HepG2 (cell line): ENCODE measurements around the gene HSP90AB1. TPM values are rescaled to one million over a fixed set of nuclear protein-coding genes. Genes with fewer than 3 reads are reported as not detected.

ENCODE experiments used
- CBX5 ChIP-seq: sonication (generic); formaldehyde crosslinking; IDR thresholded peaks from 2 replicates; pipeline ENCODE4 v1.4.0; 2020; ENCODE audit warnings: missing genetic modification reagents, borderline replicate concordance
- CHD4 ChIP-seq: fragments of 200-600 bp; sonication (generic); IDR thresholded peaks from 2 replicates; pipeline ENCODE4 v1.7.0; 2017; ENCODE audit warnings: mild to moderate bottlenecking, low read length, borderline replicate concordance
- U2AF2 ChIP-seq: fragments of 200-400 bp; formaldehyde crosslinking; IDR thresholded peaks from 2 replicates; pipeline ENCODE4 v1.6.1; 2017; ENCODE audit warnings: low read depth, mild to moderate bottlenecking, low read length
- ZNF337 ChIP-seq: sonication (generic); formaldehyde crosslinking; IDR thresholded peaks from 2 replicates; pipeline ENCODE4 v1.5.1; 2020; ENCODE audit warnings: missing genetic modification reagents, low read depth, mild to moderate bottlenecking, borderline replicate concordance
- ZNF615 ChIP-seq: sonication (generic); formaldehyde crosslinking; IDR thresholded peaks from 2 replicates; pipeline ENCODE4 v1.5.0; 2020; ENCODE audit warnings: mild to moderate bottlenecking, missing genetic modification reagents, borderline replicate concordance
- polyA plus RNA-seq, 8 experiments: library from polyadenylated mRNA; depleted of rRNA in 3 of 8; stranded (reverse) in 7 of 8; unstranded in 1 of 8; fragments of >200 nt; fragmentation: Illumina TruSeq in 4 of 8; extraction: Trizol in 4 of 8; gene quantifications; 2 replicates each; pipeline versions ENCODE4 v1.2.1 to v1.2.3, GENCODE V29; 2011 to 2016; ENCODE audit warnings: low read depth in 4 of 8, missing spikeins in 1 of 8, mixed read lengths in 1 of 8; ENCODE audit not compliant: insufficient read depth in 1 of 8
- total RNA-seq, 5 experiments: library from RNA; depleted of rRNA; stranded (reverse); fragments of >200 nt; fragmentation: Illumina TruSeq; extraction: Trizol; gene quantifications; 2 replicates each; pipeline ENCODE4 v1.2.3, GENCODE V29; 2016; ENCODE audit warnings: low read depth in 1 of 5
- TF ChIP-seq, protein P1 (sequence below): sonication (generic); formaldehyde crosslinking; IDR thresholded peaks from one replicate; pipeline ENCODE4 v1.5.1; 2020; ENCODE audit warnings: mild to moderate bottlenecking, missing genetic modification reagents; ENCODE audit errors: not compliant biosample characterization
- TF ChIP-seq, protein P2 (sequence below): IDR thresholded peaks from 2 replicates; pipeline ENCODE4 v1.6.1; 2016; ENCODE audit warnings: missing biosample characterization, missing genetic modification reagents, low read depth
- TF ChIP-seq, protein P3 (sequence below): sonication (generic); formaldehyde crosslinking; IDR thresholded peaks from 2 replicates; pipeline ENCODE4 v1.4.0; 2020; ENCODE audit warnings: missing genetic modification reagents
- TF ChIP-seq, protein P4 (sequence below): sonication (generic); formaldehyde crosslinking; IDR thresholded peaks from 2 replicates; pipeline ENCODE4 v1.5.1; 2020; ENCODE audit warnings: mild to moderate bottlenecking, missing genetic modification reagents, moderate library complexity

Gene HSP90AB1
- total and polyA plus RNA-seq, 2 of the 13 experiments (the other 11 are each of a cell fraction or from before 2014, with no cell fraction given): 1,325 to 1,472 TPM

DNA sequence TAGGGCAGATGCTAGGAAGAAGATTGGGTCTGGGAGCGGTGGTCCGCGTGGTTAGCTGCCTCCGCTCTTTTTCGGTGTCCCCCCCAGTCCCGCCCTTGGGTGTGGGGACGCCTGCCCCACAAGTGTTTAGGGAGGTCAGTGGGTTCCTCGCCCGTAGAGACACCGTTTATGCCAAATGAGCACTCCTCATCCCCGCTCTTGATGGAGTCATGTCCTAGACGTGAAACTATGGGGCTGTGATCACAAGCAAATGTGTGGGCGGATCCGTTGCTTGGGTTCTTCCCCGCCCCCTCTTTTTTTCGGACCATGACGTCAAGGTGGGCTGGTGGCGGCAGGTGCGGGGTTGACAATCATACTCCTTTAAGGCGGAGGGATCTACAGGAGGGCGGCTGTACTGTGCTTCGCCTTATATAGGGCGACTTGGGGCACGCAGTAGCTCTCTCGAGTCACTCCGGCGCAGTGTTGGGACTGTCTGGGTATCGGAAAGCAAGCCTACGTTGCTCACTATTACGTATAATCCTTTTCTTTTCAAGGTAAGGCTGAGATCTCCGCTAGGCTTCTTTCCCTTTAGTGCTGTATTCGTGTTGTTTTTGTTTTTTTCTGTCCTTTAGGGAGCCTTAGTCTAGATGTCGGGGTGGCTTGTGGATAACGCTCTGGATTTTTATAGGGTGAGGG, at the start of gene HSP90AB1 (continued):
- TF ChIP-seq, protein P1, sequence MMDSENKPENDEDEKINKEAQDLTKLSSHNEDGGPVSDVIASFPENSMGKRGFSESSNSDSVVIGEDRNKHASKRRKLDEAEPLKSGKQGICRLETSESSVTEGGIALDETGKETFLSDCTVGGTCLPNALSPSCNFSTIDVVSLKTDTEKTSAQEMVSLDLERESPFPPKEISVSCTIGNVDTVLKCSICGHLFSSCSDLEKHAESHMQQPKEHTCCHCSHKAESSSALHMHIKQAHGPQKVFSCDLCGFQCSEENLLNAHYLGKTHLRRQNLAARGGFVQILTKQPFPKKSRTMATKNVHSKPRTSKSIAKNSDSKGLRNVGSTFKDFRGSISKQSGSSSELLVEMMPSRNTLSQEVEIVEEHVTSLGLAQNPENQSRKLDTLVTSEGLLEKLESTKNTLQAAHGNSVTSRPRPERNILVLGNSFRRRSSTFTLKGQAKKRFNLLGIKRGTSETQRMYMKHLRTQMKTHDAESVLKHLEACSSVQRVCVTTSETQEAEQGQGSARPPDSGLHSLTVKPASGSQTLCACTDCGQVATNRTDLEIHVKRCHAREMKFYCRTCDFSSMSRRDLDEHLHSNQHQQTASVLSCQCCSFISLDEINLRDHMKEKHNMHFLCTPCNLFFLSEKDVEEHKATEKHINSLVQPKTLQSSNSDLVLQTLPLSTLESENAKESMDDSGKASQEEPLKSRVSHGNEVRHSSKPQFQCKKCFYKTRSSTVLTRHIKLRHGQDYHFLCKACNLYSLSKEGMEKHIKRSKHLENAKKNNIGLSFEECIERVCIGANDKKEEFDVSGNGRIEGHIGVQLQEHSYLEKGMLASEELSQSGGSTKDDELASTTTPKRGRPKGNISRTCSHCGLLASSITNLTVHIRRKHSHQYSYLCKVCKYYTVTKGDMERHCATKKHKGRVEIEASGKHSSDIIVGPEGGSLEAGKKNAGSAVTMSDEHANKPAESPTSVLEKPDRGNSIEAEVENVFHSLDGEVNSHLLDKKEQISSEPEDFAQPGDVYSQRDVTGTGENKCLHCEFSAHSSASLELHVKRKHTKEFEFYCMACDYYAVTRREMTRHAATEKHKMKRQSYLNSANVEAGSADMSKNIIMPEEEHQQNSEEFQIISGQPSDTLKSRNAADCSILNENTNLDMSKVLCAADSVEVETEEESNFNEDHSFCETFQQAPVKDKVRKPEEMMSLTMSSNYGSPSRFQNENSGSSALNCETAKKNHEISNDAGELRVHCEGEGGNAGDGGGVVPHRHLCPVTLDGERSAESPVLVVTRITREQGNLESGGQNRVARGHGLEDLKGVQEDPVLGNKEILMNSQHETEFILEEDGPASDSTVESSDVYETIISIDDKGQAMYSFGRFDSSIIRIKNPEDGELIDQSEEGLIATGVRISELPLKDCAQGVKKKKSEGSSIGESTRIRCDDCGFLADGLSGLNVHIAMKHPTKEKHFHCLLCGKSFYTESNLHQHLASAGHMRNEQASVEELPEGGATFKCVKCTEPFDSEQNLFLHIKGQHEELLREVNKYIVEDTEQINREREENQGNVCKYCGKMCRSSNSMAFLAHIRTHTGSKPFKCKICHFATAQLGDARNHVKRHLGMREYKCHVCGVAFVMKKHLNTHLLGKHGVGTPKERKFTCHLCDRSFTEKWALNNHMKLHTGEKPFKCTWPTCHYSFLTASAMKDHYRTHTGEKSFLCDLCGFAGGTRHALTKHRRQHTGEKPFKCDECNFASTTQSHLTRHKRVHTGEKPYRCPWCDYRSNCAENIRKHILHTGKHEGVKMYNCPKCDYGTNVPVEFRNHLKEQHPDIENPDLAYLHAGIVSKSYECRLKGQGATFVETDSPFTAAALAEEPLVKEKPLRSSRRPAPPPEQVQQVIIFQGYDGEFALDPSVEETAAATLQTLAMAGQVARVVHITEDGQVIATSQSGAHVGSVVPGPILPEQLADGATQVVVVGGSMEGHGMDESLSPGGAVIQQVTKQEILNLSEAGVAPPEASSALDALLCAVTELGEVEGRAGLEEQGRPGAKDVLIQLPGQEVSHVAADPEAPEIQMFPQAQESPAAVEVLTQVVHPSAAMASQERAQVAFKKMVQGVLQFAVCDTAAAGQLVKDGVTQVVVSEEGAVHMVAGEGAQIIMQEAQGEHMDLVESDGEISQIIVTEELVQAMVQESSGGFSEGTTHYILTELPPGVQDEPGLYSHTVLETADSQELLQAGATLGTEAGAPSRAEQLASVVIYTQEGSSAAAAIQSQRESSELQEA: no peak
- TF ChIP-seq U2AF2 (no peak), CHD4 (0 out of 2 replicates have a peak, but pooled peaks have one; percentile 31), ZNF337 (CRISPR knock-in tag) (no peak), ZNF615 (CRISPR knock-in tag) (0 out of 2 replicates have a peak, but pooled peaks have one; percentile 46), CBX5 (CRISPR knock-in tag) (peak; percentile 81)
- TF ChIP-seq, protein P2, sequence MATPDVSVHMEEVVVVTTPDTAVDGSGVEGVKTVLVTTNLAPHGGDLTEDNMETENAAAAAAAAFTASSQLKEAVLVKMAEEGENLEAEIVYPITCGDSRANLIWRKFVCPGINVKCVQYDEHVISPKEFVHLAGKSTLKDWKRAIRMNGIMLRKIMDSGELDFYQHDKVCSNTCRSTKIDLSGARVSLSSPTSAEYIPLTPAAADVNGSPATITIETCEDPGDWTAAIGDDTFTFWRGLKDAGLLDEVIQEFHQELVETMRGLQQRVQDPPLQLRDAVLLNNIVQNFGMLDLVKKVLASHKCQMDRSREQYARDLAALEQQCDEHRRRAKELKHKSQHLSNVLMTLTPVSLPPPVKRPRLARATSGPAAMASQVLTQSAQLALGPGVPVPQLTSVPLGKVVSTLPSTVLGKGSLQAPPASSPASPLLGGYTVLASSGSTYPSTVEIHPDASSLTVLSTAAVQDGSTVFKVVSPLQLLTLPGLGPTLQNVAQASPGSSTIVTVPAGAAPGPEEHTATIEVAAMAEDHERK: no peak; the same call in 1 of the 2 replicates
- TF ChIP-seq, protein P3, sequence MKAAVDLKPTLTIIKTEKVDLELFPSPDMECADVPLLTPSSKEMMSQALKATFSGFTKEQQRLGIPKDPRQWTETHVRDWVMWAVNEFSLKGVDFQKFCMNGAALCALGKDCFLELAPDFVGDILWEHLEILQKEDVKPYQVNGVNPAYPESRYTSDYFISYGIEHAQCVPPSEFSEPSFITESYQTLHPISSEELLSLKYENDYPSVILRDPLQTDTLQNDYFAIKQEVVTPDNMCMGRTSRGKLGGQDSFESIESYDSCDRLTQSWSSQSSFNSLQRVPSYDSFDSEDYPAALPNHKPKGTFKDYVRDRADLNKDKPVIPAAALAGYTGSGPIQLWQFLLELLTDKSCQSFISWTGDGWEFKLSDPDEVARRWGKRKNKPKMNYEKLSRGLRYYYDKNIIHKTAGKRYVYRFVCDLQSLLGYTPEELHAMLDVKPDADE (CRISPR knock-in tag): peak; percentile 46
- TF ChIP-seq, protein P4, sequence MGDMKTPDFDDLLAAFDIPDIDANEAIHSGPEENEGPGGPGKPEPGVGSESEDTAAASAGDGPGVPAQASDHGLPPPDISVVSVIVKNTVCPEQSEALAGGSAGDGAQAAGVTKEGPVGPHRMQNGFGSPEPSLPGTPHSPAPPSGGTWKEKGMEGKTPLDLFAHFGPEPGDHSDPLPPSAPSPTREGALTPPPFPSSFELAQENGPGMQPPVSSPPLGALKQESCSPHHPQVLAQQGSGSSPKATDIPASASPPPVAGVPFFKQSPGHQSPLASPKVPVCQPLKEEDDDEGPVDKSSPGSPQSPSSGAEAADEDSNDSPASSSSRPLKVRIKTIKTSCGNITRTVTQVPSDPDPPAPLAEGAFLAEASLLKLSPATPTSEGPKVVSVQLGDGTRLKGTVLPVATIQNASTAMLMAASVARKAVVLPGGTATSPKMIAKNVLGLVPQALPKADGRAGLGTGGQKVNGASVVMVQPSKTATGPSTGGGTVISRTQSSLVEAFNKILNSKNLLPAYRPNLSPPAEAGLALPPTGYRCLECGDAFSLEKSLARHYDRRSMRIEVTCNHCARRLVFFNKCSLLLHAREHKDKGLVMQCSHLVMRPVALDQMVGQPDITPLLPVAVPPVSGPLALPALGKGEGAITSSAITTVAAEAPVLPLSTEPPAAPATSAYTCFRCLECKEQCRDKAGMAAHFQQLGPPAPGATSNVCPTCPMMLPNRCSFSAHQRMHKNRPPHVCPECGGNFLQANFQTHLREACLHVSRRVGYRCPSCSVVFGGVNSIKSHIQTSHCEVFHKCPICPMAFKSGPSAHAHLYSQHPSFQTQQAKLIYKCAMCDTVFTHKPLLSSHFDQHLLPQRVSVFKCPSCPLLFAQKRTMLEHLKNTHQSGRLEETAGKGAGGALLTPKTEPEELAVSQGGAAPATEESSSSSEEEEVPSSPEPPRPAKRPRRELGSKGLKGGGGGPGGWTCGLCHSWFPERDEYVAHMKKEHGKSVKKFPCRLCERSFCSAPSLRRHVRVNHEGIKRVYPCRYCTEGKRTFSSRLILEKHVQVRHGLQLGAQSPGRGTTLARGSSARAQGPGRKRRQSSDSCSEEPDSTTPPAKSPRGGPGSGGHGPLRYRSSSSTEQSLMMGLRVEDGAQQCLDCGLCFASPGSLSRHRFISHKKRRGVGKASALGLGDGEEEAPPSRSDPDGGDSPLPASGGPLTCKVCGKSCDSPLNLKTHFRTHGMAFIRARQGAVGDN: no peak
